ENCODE measurements around the gene FILIP1L.
A peak's percentile ranks its signal among the peaks of the same experiment; 100 is the strongest.

DNA sequence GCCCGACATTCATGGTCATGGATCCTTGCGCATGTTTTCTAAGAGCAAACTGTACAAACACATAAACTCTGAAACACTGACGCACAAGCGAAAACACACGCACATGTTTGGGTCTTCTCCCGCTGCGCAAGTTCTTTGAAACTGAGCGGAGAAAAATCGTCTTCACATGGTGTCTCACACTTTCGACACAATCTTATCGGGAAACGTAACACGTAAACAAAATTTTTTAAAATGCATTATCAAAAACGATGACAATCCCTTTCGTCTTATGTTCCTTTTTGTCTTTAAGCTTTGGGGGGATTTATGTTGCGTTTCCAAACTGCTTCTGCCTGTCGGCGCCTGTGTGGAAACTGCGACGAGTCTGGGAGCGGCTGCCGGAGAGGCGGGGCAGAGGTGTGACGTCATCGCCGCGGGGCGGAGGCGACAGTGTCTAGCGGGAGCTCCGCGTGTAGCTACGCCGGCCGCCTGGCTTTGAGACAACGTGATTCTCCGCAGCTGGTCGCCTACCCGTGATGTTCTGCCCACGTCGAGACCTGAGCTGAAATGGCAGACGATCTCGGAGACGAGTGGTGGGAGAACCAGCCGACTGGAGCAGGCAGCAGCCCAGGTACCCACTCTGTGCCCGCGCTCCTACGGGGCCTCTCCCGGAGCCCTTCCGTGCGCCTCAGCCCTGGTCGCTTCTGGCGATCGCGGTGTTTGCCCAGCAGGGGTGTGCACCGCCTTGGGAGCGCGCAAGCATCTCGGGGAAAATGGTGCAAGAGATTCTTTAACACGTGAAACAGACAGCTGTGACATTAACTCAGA, 296.7 kb downstream of the FILIP1L start, which contains the start of gene CMSS1:
- TF ChIP-seq, protein P1, sequence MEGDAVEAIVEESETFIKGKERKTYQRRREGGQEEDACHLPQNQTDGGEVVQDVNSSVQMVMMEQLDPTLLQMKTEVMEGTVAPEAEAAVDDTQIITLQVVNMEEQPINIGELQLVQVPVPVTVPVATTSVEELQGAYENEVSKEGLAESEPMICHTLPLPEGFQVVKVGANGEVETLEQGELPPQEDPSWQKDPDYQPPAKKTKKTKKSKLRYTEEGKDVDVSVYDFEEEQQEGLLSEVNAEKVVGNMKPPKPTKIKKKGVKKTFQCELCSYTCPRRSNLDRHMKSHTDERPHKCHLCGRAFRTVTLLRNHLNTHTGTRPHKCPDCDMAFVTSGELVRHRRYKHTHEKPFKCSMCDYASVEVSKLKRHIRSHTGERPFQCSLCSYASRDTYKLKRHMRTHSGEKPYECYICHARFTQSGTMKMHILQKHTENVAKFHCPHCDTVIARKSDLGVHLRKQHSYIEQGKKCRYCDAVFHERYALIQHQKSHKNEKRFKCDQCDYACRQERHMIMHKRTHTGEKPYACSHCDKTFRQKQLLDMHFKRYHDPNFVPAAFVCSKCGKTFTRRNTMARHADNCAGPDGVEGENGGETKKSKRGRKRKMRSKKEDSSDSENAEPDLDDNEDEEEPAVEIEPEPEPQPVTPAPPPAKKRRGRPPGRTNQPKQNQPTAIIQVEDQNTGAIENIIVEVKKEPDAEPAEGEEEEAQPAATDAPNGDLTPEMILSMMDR (conservative IDR thresholded peaks at IDR 0.05): 0 out of 2 replicates have a peak, but pooled peaks have one; percentile 10
- TF ChIP-seq ZFX (IDR thresholded peaks at IDR 0.05): peak; percentile 16; the same call in 1 of the 2 replicates
